A549 (cell line): Measurements from ENCODE around the gene CCSER1. TPM values are rescaled to one million over a fixed set of nuclear protein-coding genes. Genes with fewer than 3 reads are reported as not detected.

Experiments
- ATAC-seq, 2 experiments: fragments of 200-7000 bp in 1 of 2; fragments of >200 bp in 1 of 2; cut with Nextera tagmentation in 1 of 2; cut with Tn5 transposase in 1 of 2; 3 replicates each; pipeline versions ENCODE4 v1.8.0 to v1.9.1; 2018 to 2020; ENCODE audit warnings: mild to moderate bottlenecking in 1 of 2, moderate library complexity in 1 of 2
- CTCF ChIA-PET: fragments of 300-600 bp; sonication (Branson Sonifier 250); formaldehyde crosslinking; extraction: SDS; loops from one replicate; lab custom pipeline; 2021; ENCODE audit warnings: antibody characterized with exemption, inconsistent platforms; lab: Yijun Ruan, JAX
- POLR2A ChIA-PET: fragments of 350-600 bp; formaldehyde crosslinking; extraction: SDS; loops from one replicate; lab custom pipeline; 2021; ENCODE audit warnings: antibody characterized with exemption, inconsistent platforms; lab: Yijun Ruan, JAX
- DNase-seq, 2 experiments: peaks; one replicate each; pipeline versions ENCODE4 v3.0.0 to v3.0.0-alpha.2; 2011 to 2016; ENCODE audit warnings: low read depth in 1 of 2, low spot score in 1 of 2
- FAIRE-seq: peaks from 2 replicates; lab custom pipeline; 2011; peaks lifted over from hg19 to GRCh38; lab: Jason Lieb, UNC
- H3K27ac ChIP-seq, 2 experiments: fragments of >200 bp; sonication (Bioruptor Twin); formaldehyde crosslinking; 3 replicates each; pipeline ENCODE4 v1.5.1; 2016 to 2017
- H3K4me1 ChIP-seq: fragments of >200 bp; sonication (Bioruptor Twin); formaldehyde crosslinking; 3 replicates; pipeline ENCODE4 v1.6.1; 2016
- H3K4me2 ChIP-seq: fragments of >200 bp; sonication (Bioruptor Twin); formaldehyde crosslinking; 3 replicates; pipeline ENCODE4 v1.6.1; 2016
- H3K4me3 ChIP-seq: fragments of >200 bp; sonication (Bioruptor Twin); formaldehyde crosslinking; 3 replicates; pipeline ENCODE4 v1.5.1; 2016
- H3K9me3 ChIP-seq: fragments of >200 bp; sonication (Bioruptor Twin); formaldehyde crosslinking; 3 replicates; pipeline ENCODE4 v1.6.1; 2016
- ATOH8 ChIP-seq: fragments of 250-450 bp; sonication (Bioruptor Pico); IDR thresholded peaks from 2 replicates; pipeline ENCODE4 v1.5.0; 2020; ENCODE audit warnings: low read depth, mild to moderate bottlenecking, moderate library complexity
- CBX2 ChIP-seq: fragments of 200-600 bp; sonication (generic); IDR thresholded peaks from 2 replicates; pipeline ENCODE4 v1.6.1; 2016; ENCODE audit warnings: low read depth, mild to moderate bottlenecking, borderline replicate concordance
- CEBPB ChIP-seq, 2 experiments: fragments of >200 bp in 1 of 2; sonication (Bioruptor Twin) in 1 of 2; formaldehyde crosslinking in 1 of 2; IDR thresholded peaks; 2 replicates each; pipeline ENCODE4 v1.6.1; 2012 to 2016
- E2F6 ChIP-seq: IDR thresholded peaks from 2 replicates; pipeline ENCODE4 v1.6.1; 2012; ENCODE audit warnings: low read depth, borderline replicate concordance
- EP300 ChIP-seq, 2 experiments: fragments of >200 bp; sonication (Bioruptor Twin); formaldehyde crosslinking; IDR thresholded peaks; 2 replicates in 1 of 2; 3 replicates in 1 of 2; pipeline ENCODE4 v1.6.1; 2016 to 2017
- FOSL2 ChIP-seq, 2 experiments: fragments of 450-650 bp in 1 of 2; fragments of >200 bp in 1 of 2; sonication (Bioruptor Twin) in 1 of 2; formaldehyde crosslinking; IDR thresholded peaks; 2 replicates each; pipeline versions ENCODE4 v1.5.0 to v1.6.1; 2016 to 2020; ENCODE audit warnings: mild to moderate bottlenecking in 1 of 2, moderate library complexity in 1 of 2
- HDAC2 ChIP-seq: fragments of 200-600 bp; sonication (generic); IDR thresholded peaks from 2 replicates; pipeline ENCODE4 v1.6.1; 2016
- HES2 ChIP-seq: fragments of >200 bp; sonication (Bioruptor Twin); formaldehyde crosslinking; IDR thresholded peaks from 2 replicates; pipeline ENCODE4 v1.6.1; 2016
- HEYL ChIP-seq: fragments of 250-450 bp; sonication (Bioruptor Pico); IDR thresholded peaks from 2 replicates; pipeline ENCODE4 v1.8.0; 2021; ENCODE audit warnings: mild to moderate bottlenecking, moderate library complexity
- HOXB13 ChIP-seq: fragments of 250-450 bp; sonication (Bioruptor Pico); IDR thresholded peaks from 2 replicates; pipeline ENCODE4 v1.5.0; 2020; ENCODE audit warnings: low read depth, mild to moderate bottlenecking, moderate library complexity
- HOXB5 ChIP-seq: fragments of 250-450 bp; sonication (Bioruptor Pico); IDR thresholded peaks from 2 replicates; pipeline ENCODE4 v1.5.0; 2020; ENCODE audit warnings: mild to moderate bottlenecking, moderate library complexity
- KDM1A ChIP-seq: fragments of 200-600 bp; sonication (generic); IDR thresholded peaks from 2 replicates; pipeline ENCODE4 v1.6.1; 2016; ENCODE audit warnings: low read depth, mild to moderate bottlenecking
- MAX ChIP-seq: IDR thresholded peaks from 2 replicates; pipeline ENCODE4 v1.6.1; 2012
- NPAS2 ChIP-seq: fragments of 250-450 bp; sonication (Bioruptor Pico); IDR thresholded peaks from 2 replicates; pipeline ENCODE4 v1.8.0; 2022; ENCODE audit warnings: mild to moderate bottlenecking, moderate library complexity, borderline replicate concordance
- PBX3 ChIP-seq: IDR thresholded peaks from 2 replicates; pipeline ENCODE4 v1.6.1; 2012
- PHF8 ChIP-seq: fragments of 200-600 bp; sonication (generic); IDR thresholded peaks from 2 replicates; pipeline ENCODE4 v1.6.1; 2016; ENCODE audit warnings: low read depth, mild to moderate bottlenecking, antibody characterized with exemption, moderate library complexity, borderline replicate concordance
- POLR2A ChIP-seq: IDR thresholded peaks from 2 replicates; pipeline ENCODE4 v1.6.1; 2012; ENCODE audit warnings: mild to moderate bottlenecking, low read length
- RAD21 ChIP-seq, 2 experiments: fragments of >200 bp in 1 of 2; sonication (Bioruptor Twin) in 1 of 2; formaldehyde crosslinking in 1 of 2; IDR thresholded peaks in 1 of 2; conservative IDR thresholded peaks in 1 of 2; 2 replicates in 1 of 2; 3 replicates in 1 of 2; pipeline ENCODE4 v1.6.1; 2012 to 2018; ENCODE audit warnings: inconsistent platforms in 1 of 2
- RNF2 ChIP-seq: fragments of 200-600 bp; sonication (generic); IDR thresholded peaks from 2 replicates; pipeline ENCODE4 v1.6.1; 2016; ENCODE audit warnings: low read depth, mild to moderate bottlenecking, antibody characterized with exemption, moderate library complexity, borderline replicate concordance
- SREBF2 ChIP-seq: fragments of 450-650 bp; IDR thresholded peaks from 2 replicates; pipeline ENCODE4 v1.6.1; 2014; ENCODE audit warnings: mild to moderate bottlenecking, moderate library complexity
- ZSCAN20 ChIP-seq: fragments of 250-450 bp; sonication (Bioruptor Pico); IDR thresholded peaks from 2 replicates; pipeline ENCODE4 v1.8.0; 2022; ENCODE audit warnings: mild to moderate bottlenecking, moderate library complexity
- WGBS: methylation state at CpG from one replicate; pipeline ENCODE4 v1.1.6; 2017; ENCODE audit errors: missing lambda C conversion rate; 5-methylcytosine and 5-hydroxymethylcytosine counted together
- polyA plus RNA-seq, 4 experiments: library from polyadenylated mRNA; depleted of rRNA in 3 of 4; stranded (reverse); fragments of >200 nt; fragmentation: RNase III in 1 of 4; extraction: RNeasy Plus Mini Kit Qiagen cat#74134 plus additional on column Dnase treatment in 1 of 4; gene quantifications; 2 replicates in 3 of 4; 3 replicates in 1 of 4; pipeline ENCODE4 v1.2.3, GENCODE V29; 2011 to 2017

The CCSER1 gene
- polyA plus RNA-seq, 2 of the 4 experiments (the other 2 are of a cell fraction) = 0.06 TPM; not detected in 1

GRCh38 chr4:90799895-90800294 lies 672.7 kb downstream of the CCSER1 start:
- Histone ChIP-seq H3K4me2 (no peak overlapping the region), H3K4me3 (no peak overlapping the region), H3K9me3 (no peaks in the 10 kb centered on the region)
- POLR2A ChIA-PET = no interaction called here
- no peak for TF ChIP-seq PBX3
- TF ChIP-seq RAD21 (conservative IDR thresholded peaks at IDR 0.05 in 1 of 2, IDR thresholded peaks at IDR 0.05 in 1 of 2) = peak in 1 of 2 experiments; percentile 20; a peak in 1 of 5 replicates
- TF ChIP-seq HOXB13 (CRISPR knock-in tag) = no peak
- no peak for TF ChIP-seq CBX2
- TF ChIP-seq, all 56 proteins: peak for 1
- FAIRE-seq (no peak), DNase-seq (no peak), ATAC-seq (no peak)
- H3K27ac ChIP-seq = no peak overlapping the region
- 39% methylated on average over 4 of the region's 4 CpGs for WGBS
- CTCF ChIA-PET = no interaction called here
- H3K4me1 ChIP-seq = no peaks in the 10 kb centered on the region

- CTCF ChIA-PET = no interaction called here
- WGBS = 17% methylated on average over 4 of the region's 4 CpGs
- no peak for FAIRE-seq
Measured at GRCh38 chr4:90815569-90815968, 688.4 kb downstream of the CCSER1 start.

GRCh38 chr4:90816754-90817153 lies 689.6 kb downstream of the CCSER1 start:
- 2% methylated on average over 2 of the region's 2 CpGs for WGBS
- ChIA-PET POLR2A (no interaction called here), CTCF (no interaction called here)
- no peak overlapping the region for H3K4me2 ChIP-seq
- FAIRE-seq (no peak), ATAC-seq (no peak), DNase-seq (no peak)
- TF ChIP-seq HES2 (no peak), EP300 (IDR thresholded peaks at IDR 0.05) (no peak), ATOH8 (no peak), HOXB5 (CRISPR knock-in tag) (no peak), ZSCAN20 (CRISPR knock-in tag) (no peak), RNF2 (no peak), CEBPB (IDR thresholded peaks at IDR 0.05) (no peak), SREBF2 (no peak), PHF8 (no peak), POLR2A (no peak), KDM1A (no peak), E2F6 (no peak), NPAS2 (CRISPR knock-in tag) (no peak), HEYL (no peak), FOSL2 (IDR thresholded peaks at IDR 0.05) (no peak), FOSL2 (CRISPR knock-in tag; IDR thresholded peaks at IDR 0.05) (no peak)
- H3K27ac ChIP-seq = no peak overlapping the region
- no peaks in the 10 kb centered on the region for H3K9me3 ChIP-seq
- no peaks in the 10 kb centered on the region for H3K4me1 ChIP-seq
- no peak overlapping the region for H3K4me3 ChIP-seq

More at GRCh38 chr4:90815569-90815968, 688.4 kb downstream of the CCSER1 start:
- Histone ChIP-seq H3K9me3 (no peaks in the 10 kb centered on the region), H3K27ac (no peak overlapping the region), H3K4me3 (no peak overlapping the region), H3K4me2 (no peak overlapping the region), H3K4me1 (no peaks in the 10 kb centered on the region)
- no peak for TF ChIP-seq E2F6
- TF ChIP-seq CEBPB (IDR thresholded peaks at IDR 0.05) = no peak
- no peak for TF ChIP-seq MAX
- TF ChIP-seq HEYL = no peak
- no peak for TF ChIP-seq HDAC2
- DNase-seq (no peak), ATAC-seq (no peak)
- POLR2A ChIA-PET = no interaction called here
